GM18507 (cell line): ENCODE results near the gene OTUD4.
"Not testable (repeated sequence)": the region's sequence is repeated elsewhere in the genome, so short reads cannot be mapped to it uniquely, and the experiment has no call there.

Experiments
- DNase-seq: peaks from one replicate; pipeline ENCODE4 v3.0.0; 2011; ENCODE audit warnings: low read depth; ENCODE audit not compliant: insufficient read length; ENCODE audit errors: extremely low spot score
- FAIRE-seq: peaks from 2 replicates; lab custom pipeline; 2011; peaks lifted over from hg19 to GRCh38; lab: Jason Lieb, UNC

The OTUD4 gene, protein sequence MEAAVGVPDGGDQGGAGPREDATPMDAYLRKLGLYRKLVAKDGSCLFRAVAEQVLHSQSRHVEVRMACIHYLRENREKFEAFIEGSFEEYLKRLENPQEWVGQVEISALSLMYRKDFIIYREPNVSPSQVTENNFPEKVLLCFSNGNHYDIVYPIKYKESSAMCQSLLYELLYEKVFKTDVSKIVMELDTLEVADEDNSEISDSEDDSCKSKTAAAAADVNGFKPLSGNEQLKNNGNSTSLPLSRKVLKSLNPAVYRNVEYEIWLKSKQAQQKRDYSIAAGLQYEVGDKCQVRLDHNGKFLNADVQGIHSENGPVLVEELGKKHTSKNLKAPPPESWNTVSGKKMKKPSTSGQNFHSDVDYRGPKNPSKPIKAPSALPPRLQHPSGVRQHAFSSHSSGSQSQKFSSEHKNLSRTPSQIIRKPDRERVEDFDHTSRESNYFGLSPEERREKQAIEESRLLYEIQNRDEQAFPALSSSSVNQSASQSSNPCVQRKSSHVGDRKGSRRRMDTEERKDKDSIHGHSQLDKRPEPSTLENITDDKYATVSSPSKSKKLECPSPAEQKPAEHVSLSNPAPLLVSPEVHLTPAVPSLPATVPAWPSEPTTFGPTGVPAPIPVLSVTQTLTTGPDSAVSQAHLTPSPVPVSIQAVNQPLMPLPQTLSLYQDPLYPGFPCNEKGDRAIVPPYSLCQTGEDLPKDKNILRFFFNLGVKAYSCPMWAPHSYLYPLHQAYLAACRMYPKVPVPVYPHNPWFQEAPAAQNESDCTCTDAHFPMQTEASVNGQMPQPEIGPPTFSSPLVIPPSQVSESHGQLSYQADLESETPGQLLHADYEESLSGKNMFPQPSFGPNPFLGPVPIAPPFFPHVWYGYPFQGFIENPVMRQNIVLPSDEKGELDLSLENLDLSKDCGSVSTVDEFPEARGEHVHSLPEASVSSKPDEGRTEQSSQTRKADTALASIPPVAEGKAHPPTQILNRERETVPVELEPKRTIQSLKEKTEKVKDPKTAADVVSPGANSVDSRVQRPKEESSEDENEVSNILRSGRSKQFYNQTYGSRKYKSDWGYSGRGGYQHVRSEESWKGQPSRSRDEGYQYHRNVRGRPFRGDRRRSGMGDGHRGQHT

DNA sequence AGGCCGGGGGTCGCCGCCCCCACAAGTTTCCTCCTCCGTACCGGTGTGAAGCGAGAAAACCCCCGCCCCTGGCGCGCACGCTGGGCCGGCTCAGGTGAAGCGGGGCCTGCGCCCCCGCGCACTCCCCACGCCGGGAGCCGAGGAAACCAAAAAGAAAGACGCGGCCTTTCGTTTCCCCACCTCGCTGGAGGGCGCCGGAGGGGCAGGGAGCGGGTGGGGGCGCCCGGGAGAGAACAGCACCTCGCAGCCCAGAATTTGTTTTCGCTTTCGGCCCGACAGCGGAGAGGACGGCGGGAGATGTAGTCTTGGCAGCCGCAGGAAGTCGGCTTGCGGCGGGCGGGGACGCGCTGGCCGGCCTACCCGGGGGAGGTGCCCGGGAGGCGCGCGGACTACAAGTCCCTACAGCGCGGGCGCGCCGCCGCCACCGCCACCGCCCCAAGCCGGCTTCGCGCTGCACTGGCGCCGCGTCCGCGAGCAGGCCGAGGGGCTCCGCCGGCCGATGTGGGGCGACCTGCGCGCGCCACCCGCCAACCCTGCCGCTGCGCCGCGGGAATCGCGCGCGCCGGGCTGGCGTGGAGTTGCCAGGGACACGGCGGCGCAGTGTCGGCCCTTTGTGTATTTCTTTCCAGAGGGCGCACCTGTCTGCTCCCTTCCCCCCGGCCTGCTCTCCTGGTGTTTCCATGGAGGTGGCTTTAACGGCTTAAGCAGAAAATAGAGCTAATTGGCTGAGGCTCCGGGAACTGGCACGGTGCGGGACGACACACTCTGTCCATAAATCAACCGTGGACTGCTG, at the start of gene OTUD4:
TSS of gene OTUD4 (minus strand) at position 292 of the 793 bp plus-strand sequence. CDS start 616 bp downstream, outside the sequence.
- peak; percentile 89 for FAIRE-seq
- peak; percentile 69 for DNase-seq

DNA sequence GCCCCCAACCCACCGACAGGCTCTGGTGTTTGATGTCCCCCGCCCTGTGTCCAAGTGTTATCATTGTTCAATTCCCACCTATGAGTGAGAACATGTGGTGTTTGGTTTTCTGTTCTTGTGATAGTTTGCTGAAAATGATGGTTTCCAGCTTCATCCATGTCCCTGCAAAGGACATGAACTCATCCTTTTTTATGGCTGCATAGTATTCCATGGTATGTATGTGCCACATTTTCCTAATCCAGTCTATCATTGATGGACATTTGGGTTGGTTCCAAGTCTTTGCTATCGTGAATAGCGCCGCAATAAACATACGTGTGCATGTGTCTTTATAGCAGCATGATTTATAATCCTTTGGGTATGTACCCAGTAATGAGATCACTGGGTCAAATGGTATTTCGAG, 42.8 kb upstream of the OTUD4 start:
- not testable (repeated sequence) for FAIRE-seq, DNase-seq

DNA sequence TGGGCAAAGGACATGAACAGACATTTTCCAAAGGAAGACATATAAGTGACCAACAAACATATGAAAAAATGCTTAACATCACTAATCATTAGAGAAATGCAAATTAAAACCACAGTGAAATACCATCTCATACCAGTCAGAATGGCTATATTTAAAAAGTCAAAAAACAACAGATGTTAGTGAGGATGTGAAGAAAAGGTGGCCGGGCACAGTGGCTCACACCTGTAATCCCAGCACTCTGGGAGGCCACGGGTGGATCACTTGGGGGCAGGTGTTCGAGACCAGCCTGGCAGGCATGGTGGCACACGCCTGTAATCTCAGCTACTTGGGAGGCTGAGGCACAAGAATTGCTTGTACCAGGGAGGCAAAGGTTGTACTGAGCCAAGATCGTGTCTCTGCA, 41.1 kb upstream of the OTUD4 start:
- FAIRE-seq = not testable (repeated sequence)

DNA sequence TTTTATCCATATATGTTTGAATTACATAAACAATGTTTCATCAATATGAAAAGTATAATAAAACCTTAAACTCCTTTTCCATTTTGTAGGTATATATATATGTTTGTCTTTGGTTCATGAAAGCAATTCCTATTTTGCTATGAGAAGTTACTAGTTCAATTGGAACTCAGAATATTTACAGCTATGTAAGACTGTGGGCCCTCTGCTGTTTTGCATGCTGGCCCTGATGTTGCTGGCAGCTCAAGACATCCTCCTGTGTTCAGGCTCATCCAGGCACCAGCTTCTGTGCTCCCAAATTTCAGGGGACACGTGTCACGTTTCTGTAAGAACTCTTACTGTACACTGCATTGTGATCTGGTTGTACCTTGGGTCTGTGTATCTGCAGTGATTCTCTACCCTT, 38.7 kb upstream of the OTUD4 start:
- FAIRE-seq (peak; percentile 45), DNase-seq (no peak)

More for the DNA sequence above, 41.1 kb upstream of the OTUD4 start:
- not testable (repeated sequence) for DNase-seq

DNA sequence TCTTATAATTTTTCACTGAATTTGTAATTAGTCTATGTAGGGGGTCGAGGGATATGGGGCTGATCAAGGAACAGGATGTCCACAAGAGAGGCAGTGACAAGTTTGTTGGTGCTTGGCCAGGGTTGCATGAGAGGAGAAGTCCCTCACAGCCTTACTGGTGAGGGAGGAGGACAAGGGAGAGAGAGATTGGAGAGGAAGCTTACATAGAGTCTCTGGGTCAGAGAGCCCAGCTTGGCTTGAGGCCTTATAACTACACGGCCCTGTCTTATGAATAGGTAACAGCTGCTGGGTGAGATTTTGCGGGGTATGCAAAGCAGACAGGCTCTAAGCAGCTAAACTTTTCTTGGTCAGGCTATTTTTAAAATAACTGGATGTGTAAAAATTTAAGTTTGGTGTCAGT, 37.9 kb upstream of the OTUD4 start:
- DNase-seq (no peak), FAIRE-seq (peak; percentile 75)

DNA sequence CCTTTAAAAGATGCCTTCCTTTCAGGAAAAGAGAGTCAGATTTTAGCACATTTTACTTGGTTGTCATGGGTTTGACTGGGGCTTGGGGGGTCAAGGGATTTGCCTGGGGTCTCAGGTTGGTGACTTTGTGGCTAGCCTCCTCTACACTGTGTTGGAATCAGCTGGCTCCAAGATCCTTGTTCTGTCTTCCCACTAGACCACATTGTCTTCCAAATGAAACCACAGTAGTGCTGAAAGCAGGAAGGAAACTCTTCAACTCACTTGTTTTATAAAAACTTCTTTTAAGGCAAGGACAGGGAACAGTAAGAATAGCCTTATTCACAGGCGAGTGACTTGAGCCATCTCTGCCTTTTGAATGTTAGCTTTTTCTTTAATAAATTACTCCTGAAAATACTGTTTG, 37.0 kb upstream of the OTUD4 start:
- DNase-seq (no peak), FAIRE-seq (no peak)

DNA sequence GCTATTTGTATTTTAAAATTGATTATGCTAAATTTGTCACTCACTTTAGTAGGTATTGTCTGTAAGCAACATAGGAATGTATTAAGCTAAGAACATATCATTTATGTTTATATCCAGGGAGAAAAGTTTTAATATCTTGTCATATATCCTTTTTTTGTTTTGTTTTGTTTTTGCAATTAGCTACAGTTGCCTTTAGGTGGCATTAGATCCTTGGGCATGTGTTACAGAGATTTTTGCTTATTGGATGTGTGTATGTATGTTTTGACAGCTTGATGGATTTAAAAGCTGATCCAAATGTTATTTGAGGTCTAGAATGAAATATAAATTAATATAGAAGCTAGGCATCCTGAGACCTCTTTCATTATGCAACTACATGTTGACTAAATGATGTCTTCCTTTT, 36.1 kb upstream of the OTUD4 start:
- DNase-seq (no peak), FAIRE-seq (peak; percentile 75)

DNA sequence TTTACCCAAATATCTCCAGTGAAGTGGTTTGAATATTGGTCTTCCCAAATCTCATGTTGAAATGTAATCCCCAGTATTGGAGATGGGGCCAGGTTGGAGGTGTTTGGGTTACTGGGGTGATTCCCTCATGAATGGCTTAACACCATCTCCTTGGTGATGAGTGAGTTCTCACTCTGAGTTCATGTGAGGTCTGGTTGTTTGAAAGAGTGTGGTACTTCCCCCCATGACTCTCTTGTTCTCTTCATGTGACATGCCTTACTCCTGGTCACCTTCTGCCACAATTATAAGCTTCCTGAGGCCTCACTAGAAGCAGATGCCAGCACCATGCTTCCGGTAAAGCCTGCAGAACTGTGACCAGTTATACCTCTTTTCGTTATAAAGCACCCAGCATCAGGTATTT, 32.9 kb upstream of the OTUD4 start:
- no peak for DNase-seq
- no peak for FAIRE-seq

DNA sequence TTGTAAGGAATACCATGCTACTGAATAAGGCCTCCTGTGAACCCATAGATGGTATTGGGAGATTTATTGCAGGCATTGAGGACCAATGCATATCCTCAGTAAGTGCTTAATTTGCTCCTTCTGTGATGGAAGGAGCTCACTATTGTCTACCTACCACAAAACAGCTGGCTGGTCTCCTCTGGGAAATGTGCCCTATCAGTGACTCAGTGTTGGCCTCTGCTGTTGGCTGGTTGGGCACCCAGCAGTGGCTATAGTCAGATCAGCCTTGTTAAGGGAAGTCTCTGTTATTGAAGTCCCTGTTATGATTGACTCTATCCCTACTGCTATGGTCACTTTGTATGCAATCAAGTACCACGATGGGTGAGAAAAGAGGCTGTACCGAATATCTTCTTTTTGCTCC, 27.5 kb upstream of the OTUD4 start:
- no peak for FAIRE-seq
- no peak for DNase-seq

DNA sequence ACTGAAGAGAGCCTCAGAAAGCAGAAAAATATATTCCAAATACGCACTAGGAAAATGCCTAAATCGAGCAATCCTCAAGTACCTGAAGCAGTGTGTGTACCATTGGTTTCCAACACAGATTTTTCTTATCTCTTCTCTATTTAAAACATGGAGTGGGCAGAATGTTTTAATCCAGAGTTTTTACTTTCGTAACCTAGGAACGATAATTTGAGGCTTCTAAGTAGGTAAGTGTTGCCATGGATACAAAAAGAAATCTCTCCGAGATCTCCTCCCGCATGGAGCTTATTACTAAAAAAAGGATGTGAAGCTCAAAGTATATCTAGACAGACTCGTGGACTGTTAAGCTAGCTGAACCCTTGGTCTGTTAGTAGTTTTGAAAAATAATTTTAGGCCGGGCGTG, 23.0 kb upstream of the OTUD4 start:
- DNase-seq (no peak), FAIRE-seq (no peak)

DNA sequence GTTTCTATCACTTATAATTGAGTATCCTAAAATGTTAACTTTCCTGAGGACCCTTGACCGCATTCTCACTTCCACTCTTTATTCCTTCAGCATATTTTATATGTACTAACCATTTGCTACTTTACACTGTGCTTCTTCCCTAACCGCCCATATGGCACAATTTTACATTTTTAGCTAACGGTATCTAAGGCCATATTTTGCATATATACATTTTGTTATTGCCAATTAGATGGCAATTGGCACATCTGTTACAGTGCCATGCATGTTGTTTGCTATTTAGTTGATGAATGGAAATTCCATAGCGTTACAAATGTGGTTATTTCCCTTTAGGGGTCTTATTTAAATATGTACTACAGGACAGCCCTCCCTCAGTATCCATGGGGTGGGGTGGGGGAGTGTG, 20.0 kb upstream of the OTUD4 start:
- DNase-seq (no peak), FAIRE-seq (no peak)

DNA sequence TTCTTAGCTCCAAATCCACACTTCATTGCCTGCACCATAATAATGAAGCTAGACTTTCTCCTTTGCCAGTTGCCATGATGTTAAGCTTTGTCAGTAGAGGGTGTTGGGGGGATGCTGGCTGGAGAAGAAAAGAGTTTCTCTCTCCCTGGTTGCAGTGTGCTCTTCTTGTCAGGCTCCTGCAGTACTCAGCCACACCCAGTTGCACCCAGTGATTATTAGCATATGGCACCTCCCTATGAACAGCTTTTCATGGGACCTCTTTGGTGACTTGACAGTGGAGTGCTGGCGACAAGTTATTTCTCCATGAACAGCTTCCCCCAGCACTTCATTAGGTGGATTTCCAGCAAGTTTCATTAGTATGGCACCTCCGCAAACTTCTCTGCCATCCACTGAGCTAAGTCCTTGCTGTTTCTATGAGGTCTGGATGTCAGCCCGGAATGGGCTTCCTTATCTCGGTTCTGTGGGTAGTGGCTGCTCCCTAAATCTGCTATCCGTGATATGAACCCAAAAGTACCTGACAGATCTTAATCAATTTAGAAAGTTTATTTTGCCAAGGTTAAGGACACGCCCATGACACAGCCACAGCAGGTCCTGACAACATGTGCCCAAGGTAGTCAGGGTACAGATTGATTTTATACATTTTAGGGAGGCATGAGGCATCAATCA, 18.8 kb upstream of the OTUD4 start:
- DNase-seq = no peak
- FAIRE-seq = no peak

DNA sequence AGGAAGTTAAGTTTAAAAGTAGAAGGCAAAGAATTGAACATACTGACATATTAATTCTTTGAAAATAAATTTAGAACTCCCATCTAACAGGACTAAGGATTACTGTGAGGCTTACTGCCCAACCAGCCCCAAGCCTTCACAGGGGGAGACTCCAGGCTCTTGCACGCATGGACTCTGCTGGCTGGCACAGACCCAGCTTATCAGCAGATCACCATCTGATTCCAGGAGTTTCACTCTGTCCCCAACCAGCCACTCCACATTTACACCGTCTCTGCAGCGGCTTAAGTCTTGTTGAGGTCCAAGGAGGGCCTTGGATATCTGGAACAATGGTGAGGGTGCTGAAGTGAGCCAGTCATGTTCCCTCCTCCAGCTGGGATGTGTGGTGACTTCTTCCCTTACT, 16.4 kb upstream of the OTUD4 start:
- no peak for FAIRE-seq
- no peak for DNase-seq

DNA sequence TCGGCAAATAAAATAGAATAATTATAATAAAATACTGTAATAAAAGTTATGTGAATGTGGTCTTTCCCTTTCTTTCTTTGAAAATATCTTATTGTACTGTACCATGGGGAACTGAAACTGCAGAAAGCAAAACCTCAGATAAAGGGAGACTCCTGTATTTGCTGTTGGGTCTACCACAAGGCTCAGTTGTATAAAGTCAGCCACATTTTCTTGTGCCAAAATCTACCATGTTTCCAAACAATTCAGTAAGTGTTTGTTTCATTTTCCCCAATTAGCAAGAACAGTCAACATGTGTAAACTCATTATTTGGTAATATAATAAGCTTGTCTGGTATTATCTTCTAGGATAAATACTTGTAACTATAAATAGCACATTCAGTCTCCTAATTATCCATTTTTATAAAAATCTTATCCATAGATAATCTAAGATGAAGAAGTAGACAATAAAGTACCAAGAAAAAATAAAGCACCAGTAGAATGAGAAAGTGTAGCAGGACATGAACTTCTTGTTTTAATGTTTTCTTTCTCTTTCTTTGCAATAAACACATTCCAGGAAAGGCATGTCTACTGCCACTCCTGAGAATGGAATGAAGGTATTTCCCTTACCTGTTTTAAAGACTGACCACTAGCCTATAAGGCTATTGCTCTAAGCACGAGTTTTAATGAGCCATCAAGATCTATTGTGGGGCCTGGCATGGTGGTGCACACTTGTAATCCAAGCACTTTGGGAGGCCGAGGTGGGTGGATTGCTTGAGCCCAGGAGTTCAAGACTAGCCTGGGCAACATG, 15.0 kb upstream of the OTUD4 start:
- peak; percentile 91 for FAIRE-seq
- no peak for DNase-seq

DNA sequence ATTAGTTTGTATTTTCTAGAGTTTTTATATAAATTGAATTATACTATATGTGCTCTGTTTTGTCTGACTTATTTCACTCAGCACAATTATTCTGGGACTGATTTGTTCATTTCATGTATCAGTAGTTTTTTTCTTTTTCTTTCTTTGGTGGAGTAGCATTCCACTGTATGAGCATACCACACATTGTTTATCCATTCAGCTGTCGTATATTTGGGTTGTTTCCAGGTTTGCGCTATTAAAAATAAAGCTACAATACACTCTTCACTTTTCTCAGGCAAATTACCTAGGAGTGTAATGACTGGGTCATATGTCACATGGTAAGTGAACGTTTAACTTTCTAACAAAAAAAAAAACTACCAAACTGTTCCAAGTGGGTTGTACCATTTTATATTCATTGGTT, 9.6 kb upstream of the OTUD4 start:
- DNase-seq (no peak), FAIRE-seq (no peak)

DNA sequence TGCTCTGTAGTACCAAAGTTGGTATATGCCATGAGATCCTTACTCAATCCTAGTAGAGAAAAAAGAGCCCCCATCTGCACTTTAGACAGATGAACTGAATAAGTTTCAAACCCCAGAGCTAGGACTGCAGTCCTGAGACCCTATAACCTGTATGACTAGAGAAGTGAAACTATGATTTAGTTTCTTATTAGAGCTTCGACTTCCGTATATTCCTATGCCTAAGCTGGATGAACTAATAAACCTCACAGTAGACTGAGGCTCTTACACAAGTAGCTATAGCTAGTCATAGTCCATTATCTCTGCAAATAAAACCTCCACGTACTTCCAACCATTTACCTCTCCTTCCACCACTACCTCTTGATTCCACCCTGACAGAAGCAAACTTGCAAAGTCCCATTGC, 6.3 kb upstream of the OTUD4 start:
- DNase-seq = no peak
- peak; percentile 90 for FAIRE-seq

DNA sequence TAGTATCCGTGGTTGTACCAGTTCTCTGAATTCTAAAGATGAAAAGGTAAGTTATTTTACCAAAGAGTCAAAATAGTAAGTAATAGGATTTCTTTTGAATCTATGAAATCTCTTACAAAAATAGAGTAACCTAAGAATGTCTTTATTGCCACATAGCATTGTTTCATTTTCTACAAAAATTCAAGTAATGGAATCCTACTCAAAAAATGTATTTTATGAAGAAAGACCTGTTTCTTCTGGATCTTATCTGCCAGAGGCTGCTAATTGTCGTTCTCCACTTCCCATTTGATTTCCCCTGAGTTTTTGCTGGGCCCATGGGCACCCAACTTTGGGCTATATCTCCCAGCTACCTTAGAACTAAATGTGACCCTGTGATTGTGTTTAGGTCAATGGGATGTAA, 3.2 kb upstream of the OTUD4 start:
- DNase-seq = no peak
- FAIRE-seq = no peak

DNA sequence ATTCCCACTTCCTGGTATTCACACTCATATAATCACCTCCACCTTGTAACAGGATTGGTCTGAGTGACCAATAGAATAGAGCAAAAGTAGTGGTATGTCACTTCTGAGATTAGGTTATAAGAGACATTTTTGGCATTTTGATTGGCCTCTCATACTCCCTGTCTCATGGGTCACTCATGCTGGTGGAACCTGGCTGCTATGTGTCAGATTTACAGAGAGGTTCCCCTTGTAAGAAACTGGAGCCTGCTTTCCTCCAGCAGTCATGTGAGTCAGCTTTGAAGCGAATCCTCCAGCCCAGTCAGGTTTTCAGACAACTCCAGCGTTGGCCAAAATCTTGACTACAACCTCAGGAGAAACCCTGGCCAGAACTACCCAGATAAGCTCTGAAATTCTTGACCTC, 2.6 kb upstream of the OTUD4 start:
- no peak for FAIRE-seq

More for the DNA sequence above, 2.6 kb upstream of the OTUD4 start:
- DNase-seq = no peak
